ENCODE results near the gene HYCC2.
A peak's percentile ranks its signal among the peaks of the same experiment; 100 is the strongest.

The HYCC2 gene

GRCh38 chr2:201118121-201118960 is 46.9 kb upstream of the HYCC2 start (continued):
- TF ChIP-seq ZNF266 (tag by site-specific recombination; IDR thresholded peaks at IDR 0.05; ENCODE audit: low read depth) (no peak), ZNF202 (tag by site-specific recombination; IDR thresholded peaks at IDR 0.05; ENCODE audit: borderline replicate concordance) (no peak), ZFHX2 (tag by site-specific recombination; conservative IDR thresholded peaks at IDR 0.05) (peak; percentile 83), ZBTB26 (tag by site-specific recombination; optimal IDR thresholded peaks at IDR 0.05) (peak; percentile 22), ZNF626 (tag by site-specific recombination; IDR thresholded peaks at IDR 0.05) (no peak), ZNF16 (tag by site-specific recombination; IDR thresholded peaks at IDR 0.05; ENCODE audit: low read depth) (no peak), ZNF561 (tag by site-specific recombination; IDR thresholded peaks at IDR 0.05; ENCODE audit: borderline replicate concordance) (no peak; the same call in 1 of the 2 replicates), ZNF146 (tag by site-specific recombination; IDR thresholded peaks at IDR 0.05) (no peak), ZNF76 (tag by site-specific recombination; IDR thresholded peaks at IDR 0.05; ENCODE audit: borderline replicate concordance, low read depth) (no peak), ZNF138 (tag by site-specific recombination; IDR thresholded peaks at IDR 0.05; ENCODE audit: borderline replicate concordance) (no peak), ZNF791 (tag by site-specific recombination; IDR thresholded peaks at IDR 0.05) (no peak), ZNF549 (tag by site-specific recombination; IDR thresholded peaks at IDR 0.05) (no peak), ZNF19 (tag by site-specific recombination; IDR thresholded peaks at IDR 0.05; ENCODE audit: low read depth) (no peak), ZNF280C (tag by site-specific recombination; IDR thresholded peaks at IDR 0.05) (no peak), KLF16 (tag by site-specific recombination; IDR thresholded peaks at IDR 0.05) (no peak), ZNF544 (tag by site-specific recombination; IDR thresholded peaks at IDR 0.05) (no peak), YY2 (tag by site-specific recombination; IDR thresholded peaks at IDR 0.05) (no peak), ZNF302 (tag by site-specific recombination; IDR thresholded peaks at IDR 0.05; ENCODE audit: low read depth) (no peak), REST (tag by site-specific recombination; IDR thresholded peaks at IDR 0.05) (no peak), ZNF704 (tag by site-specific recombination; IDR thresholded peaks at IDR 0.05) (no peak), GLI2 (tag by site-specific recombination; IDR thresholded peaks at IDR 0.05; ENCODE audit: borderline replicate concordance, low read depth) (no peak), ZNF140 (tag by site-specific recombination; IDR thresholded peaks at IDR 0.05) (no peak), BCL11B (tag by site-specific recombination; IDR thresholded peaks at IDR 0.05; ENCODE audit: low read depth) (no peak; the same call in 1 of the 2 replicates), KLF10 (tag by site-specific recombination; IDR thresholded peaks at IDR 0.05) (no peak), PRDM10 (tag by site-specific recombination; IDR thresholded peaks at IDR 0.05) (peak; percentile 90), ZNF792 (tag by site-specific recombination; IDR thresholded peaks at IDR 0.05) (no peak)
